Transverse colon (tissue), 4 donors: ENCODE data around the gene ESR1.
A peak's percentile ranks its signal among the peaks of the same experiment; 100 is the strongest.

ENCODE experiments used
- EP300 ChIP-seq: sonication (generic); formaldehyde crosslinking; IDR thresholded peaks from one replicate; pipeline ENCODE4 v1.6.1; 2017; ENCODE audit warnings: antibody characterized with exemption, low read depth
- POLR2A ChIP-seq: fragments of 450-650 bp; IDR thresholded peaks from one replicate; pipeline ENCODE4 v1.6.1; 2016; ENCODE audit warnings: antibody characterized with exemption, mild to moderate bottlenecking, moderate library complexity
- POLR2AphosphoS5 ChIP-seq, 3 donors: sonication (generic); formaldehyde crosslinking; IDR thresholded peaks; one replicate each; pipeline ENCODE4 v1.6.1; 2016; ENCODE audit warnings: antibody characterized with exemption in 3 of 3
- TF ChIP-seq, protein P1 (sequence below), 5 experiments: fragments of 200-600 bp in 3 of 5; fragments of 450-650 bp in 2 of 5; sonication (generic) in 3 of 5; IDR thresholded peaks; 1 replicate in 2 of 5; 2 replicates in 3 of 5; pipeline ENCODE4 v1.5.1; 2016 to 2017; ENCODE audit warnings: antibody characterized with exemption in 5 of 5, inconsistent platforms in 3 of 5, mild to moderate bottlenecking in 2 of 5, moderate library complexity in 1 of 5

DNA sequence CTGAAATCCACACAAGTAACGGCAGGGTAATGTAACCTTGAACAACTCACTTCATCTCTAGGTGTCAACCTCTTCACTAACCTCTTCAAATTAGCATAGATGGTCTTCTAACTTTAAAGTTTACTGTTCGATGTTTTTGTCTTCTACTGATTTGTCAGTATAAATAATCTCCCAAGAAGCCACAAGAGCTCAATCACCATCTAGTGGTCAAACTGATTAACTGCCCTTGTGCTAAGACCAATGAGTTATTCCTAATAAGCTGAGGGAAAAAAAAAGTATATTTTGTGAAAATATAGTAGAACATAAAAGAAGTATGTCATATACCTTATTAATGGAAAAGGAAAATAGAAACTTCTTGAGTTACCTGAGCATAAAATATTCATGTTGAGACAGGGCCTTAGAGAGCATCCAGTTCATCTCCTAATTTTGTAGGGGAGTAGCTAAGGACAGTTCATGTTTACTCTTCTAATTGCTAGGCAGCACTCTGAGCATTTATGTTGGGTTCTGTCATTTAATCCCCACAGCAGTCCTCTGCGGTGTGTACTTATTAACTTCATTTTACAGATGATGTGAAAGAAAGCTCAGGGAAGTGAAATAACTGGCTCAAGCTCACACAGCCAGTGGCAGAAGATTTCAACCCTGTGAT lies 317.1 kb downstream of the ESR1 start:
- TF ChIP-seq POLR2A (no peak), POLR2AphosphoS5 (IDR thresholded peaks at IDR 0.05) (no peak), EP300 (no peak)
- TF ChIP-seq, protein P1, sequence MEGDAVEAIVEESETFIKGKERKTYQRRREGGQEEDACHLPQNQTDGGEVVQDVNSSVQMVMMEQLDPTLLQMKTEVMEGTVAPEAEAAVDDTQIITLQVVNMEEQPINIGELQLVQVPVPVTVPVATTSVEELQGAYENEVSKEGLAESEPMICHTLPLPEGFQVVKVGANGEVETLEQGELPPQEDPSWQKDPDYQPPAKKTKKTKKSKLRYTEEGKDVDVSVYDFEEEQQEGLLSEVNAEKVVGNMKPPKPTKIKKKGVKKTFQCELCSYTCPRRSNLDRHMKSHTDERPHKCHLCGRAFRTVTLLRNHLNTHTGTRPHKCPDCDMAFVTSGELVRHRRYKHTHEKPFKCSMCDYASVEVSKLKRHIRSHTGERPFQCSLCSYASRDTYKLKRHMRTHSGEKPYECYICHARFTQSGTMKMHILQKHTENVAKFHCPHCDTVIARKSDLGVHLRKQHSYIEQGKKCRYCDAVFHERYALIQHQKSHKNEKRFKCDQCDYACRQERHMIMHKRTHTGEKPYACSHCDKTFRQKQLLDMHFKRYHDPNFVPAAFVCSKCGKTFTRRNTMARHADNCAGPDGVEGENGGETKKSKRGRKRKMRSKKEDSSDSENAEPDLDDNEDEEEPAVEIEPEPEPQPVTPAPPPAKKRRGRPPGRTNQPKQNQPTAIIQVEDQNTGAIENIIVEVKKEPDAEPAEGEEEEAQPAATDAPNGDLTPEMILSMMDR (IDR thresholded peaks at IDR 0.05), result peak; percentile 45 to 68 (median 64)
